Measurements from ENCODE around the gene UBE3A.

The UBE3A gene

DNA sequence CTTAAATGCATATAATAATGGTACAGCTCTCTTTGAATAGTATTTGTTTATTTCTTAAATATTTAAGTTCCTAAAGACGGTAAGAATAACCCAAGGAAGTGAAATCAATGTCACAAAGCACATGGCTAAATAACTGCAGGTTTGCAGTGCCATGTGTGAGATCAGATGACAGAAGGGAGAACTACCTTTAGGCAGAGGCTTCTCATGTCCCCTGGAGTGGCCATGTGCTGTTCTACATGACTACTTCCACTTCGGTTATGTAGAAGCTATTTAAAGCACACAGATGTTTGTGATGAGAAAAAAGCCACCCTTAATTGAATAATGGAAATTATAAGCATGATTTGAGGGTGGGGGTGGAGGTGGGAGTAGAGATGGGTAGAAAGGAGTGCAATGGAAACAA is 109.1 kb downstream of the UBE3A start:
- DNase-seq = no peak

DNA sequence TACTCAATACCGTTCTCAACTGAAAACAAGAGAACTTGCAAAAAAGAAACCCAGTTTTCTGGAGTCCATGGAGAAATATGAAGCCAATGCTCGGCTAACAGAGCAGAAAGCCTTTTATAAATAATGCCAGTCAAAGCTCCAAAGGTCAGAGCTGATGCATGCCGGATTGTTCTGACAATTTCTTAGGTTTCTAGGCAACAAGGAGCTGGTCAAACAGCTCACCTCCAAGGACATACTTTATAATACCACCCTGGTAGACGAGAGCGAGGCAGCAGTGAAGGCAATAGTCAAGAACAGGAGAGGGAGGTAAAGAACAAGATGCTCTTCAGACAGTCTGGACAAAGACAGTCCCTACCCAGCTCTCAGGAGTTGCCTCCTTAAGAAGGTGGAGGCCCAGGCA is 111.1 kb downstream of the UBE3A start:
- DNase-seq = no peak

DNA sequence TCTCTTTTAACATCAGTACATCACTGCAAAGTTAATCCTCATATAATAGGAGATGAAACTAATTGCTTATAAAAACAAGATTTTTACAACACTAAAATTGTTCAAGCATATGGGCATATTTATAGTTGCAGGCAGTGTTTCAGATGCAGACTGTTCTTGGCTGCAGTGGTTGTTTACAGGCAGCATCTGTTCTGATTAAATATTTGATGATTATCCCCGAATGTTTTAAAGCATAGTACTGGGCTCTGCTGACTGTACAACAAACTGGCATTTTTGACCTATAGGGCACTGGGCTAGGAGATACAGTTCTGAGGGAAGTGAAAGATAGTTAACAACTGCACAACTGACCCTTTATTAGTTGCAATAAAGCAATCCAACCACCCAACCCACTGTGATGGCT is 113.6 kb downstream of the UBE3A start:
- no peak for DNase-seq

DNA sequence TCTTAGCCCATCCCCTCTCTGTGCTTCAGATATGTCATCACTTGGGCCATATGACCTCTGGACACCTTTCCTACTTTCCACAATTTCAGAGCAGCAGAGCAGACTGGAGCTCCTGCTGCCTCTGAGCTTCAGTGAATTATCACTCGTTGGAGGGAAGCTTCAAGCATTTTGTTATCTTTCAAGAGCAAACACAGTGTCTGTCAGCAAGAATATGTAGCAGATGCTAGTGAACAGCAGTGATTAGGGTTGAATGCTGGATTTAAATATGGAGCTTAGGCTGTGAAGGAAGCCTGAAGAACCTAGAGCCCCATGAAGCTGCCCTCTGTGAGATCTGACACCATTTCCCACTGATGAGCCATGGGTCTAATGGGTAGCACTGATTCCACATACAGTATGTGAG is 115.4 kb downstream of the UBE3A start:
- no peak for DNase-seq

DNA sequence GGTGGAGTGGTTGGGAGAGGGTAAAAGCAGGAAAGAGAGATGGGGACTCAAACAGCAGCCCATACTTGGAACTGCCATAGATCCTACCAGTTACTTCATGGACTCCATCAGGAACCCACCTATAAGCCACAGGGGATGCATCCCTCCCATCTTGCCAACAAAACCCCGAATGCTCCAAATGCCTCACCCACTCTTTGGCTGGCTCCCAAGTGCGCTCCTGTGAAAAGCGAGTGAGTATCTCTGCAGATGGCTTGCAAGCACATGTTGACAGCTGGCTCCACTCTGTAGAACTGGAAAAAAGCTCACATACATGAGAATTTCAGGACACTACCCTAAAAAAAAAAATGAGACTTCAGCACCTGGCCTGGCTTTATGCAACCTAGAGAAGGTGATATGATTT is 151.0 kb downstream of the UBE3A start:
- no peak for DNase-seq
